CD4-positive, alpha-beta T cell treated with Interleukin-17A for 1 hour (primary cell): Measurements from ENCODE around the gene DIS3L2.
"Not testable (repeated sequence)": the region's sequence is repeated elsewhere in the genome, so short reads cannot be mapped to it uniquely, and the experiment has no call there.

Experiments
- DNase-seq: peaks from one replicate; pipeline ENCODE4 v3.0.0-alpha.2; 2020

The DIS3L2 gene

DNA sequence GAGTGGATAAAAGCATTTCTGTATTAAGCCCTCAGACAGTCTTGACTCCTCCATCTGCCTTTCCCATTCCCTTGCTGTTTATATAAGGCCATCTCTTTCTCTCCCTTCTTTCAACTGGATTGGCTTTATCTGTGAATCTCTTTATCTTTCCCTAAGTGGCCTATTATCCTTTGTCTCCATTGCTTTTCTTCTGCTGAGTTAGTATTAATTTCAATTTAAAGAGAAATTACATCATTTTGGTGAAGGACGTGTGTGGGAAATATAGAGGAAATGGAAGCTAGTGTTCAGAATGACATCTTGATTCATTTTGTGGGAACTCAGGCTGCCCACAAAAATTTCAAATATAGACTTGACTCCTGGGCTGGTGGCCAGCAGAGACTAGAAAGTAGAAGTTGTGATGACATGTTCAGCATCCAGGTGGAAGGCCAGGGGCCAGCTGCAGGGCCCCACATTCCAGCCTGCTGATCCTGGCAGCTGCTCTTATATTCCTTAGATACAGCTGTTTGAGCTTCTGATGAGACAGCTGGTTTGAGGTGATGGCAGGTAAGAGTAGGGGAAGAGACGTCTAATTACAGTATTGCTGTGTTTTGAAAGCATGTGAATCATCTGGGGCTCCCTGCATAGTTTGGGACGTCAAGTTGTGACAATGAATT is 52.3 kb downstream of the DIS3L2 start:
- no peak for DNase-seq

GRCh38 chr2:232014681-232015080 is 53.2 kb downstream of the DIS3L2 start:
- DNase-seq = no peak

- no peak for DNase-seq
Observed at GRCh38 chr2:232018181-232018580, 56.7 kb downstream of the DIS3L2 start.

GRCh38 chr2:232022718-232023117 is 61.2 kb downstream of the DIS3L2 start:
- DNase-seq = no peak

- no peak for DNase-seq
Observed at GRCh38 chr2:232023426-232023825, 61.9 kb downstream of the DIS3L2 start.

DNA sequence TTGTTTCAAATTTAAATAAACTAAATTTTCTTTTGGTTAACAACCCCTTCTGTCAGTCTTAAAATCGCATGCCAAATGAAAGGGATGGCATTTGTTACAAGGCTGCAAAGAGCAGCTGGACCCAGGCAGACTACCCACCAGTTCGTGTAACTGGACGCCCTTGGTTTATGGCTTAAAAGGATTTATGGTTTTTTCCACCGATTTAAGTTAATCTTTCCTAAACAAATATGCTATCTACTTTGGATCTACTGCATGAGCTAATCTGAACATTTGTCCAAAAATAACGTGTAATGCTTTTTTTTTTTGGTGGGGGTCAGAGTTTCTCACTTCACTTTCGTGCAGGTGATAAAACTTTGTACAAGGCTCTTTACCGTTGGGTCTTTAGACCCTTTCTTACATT is 62.9 kb downstream of the DIS3L2 start:
- no peak for DNase-seq

DNA sequence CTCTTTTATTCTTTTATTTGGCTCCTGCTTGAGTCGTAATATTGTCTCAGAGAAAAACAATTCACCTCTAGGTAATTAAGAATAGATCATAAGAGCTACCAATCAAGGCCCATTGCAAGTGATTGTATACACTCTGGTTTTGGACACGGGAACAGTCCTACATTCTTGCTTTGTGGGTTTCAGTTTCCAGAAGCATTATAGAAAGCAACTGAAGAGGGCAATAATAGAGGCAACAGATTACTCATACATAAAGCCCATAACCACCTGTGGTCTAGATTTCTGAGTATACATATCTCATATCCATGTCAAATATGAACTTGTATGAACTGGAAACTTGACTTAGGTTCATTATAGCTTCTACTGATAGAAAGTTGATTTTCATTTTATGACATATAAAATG is 65.4 kb downstream of the DIS3L2 start:
- DNase-seq = no peak

DNA sequence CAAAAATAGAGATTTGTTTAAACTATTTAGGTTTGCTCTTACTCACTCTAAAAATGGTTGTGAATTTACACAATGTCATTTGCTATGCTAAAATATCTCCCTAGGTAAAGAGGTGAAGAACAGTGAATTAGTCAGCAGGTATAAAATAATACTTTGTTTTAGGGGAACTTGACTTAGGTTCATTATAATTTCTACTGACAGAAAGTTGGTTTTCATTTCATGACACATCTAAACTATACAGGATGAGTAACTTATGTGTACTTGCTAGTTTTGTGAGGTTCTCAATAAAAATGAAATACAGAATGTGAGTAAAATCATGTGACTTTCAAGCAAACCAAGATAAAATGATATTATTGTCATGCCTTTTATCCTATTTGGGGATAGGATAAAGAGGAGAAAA is 66.0 kb downstream of the DIS3L2 start:
- no peak for DNase-seq

DNA sequence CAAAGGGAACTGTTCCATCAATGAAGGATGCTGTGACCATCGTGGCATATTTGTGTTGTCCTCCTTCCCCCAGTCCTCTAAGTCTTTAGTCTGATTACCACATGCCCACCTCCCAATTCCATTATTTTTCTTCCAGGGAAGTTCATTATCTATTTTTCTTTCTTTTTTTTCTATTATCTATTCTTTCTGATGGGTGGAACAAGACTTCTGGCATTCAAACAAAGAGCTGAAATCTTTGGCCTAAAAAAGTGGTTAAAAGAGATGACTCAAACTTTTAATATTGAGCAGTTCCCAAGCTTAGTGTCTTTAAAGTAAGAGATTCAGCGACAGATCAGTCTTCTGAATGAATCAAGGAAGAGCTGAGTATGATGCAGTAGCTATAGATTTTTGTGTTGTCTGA is 66.6 kb downstream of the DIS3L2 start:
- DNase-seq = no peak

- no peak for DNase-seq
Observed at GRCh38 chr2:232028631-232029030, 67.1 kb downstream of the DIS3L2 start.

DNA sequence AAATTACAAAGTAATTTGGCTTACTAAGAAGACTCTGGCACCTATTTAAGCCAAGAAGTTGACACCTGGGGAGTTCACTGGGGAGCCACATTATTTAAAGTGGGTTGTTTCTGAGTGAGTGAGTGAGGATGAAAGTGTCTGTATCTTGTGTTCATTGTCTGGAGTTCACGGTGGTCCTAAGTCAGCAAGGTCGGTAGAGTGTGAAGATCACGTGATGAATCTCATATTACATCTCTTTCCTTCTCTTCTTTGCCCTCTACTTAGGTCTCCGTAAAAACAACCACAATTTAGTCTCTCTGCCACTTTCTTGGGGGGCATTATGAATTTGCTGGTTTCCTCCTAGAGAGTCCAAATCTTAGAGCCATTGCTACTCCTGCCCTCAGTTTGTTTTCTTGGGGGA is 67.8 kb downstream of the DIS3L2 start:
- no peak for DNase-seq

DNA sequence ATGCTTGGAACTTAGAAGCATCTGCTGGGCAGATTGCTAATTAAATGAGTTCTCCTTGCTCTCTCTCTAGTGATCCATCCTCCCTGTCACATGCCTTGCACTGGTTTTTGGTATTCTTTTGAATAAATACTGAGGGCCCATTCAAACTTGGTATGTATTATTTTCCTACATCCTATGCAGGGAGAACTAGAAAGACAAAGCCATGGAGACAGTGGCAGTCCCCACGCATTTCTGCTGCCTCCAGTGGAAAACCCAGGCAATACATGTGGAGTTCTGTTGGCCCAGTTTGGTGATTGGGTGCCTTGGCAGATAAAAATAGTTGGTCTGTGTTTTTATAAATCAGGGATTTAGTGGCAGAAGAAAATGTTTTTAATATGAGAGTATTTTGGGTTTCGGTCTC is 68.7 kb downstream of the DIS3L2 start:
- DNase-seq = no peak

DNA sequence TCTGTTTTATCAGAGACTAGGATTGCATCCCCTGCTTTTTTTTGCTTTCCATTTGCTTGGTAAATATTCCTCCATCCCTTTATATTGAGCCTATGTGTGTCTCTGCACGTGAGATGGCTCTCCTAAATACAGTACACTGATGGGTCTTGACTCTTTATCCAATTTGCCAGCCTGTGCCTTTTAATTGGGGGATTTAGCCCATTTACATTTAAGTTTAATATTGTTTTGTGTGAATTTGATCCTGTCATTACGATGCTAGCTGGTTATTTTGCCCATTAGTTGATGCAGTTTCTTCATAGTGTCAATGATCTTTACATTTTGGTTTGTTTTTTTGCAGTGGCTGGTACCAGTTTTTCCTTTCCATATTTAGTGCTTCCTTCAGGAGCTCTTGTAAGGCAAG is 73.8 kb downstream of the DIS3L2 start:
- not testable (repeated sequence) for DNase-seq

DNA sequence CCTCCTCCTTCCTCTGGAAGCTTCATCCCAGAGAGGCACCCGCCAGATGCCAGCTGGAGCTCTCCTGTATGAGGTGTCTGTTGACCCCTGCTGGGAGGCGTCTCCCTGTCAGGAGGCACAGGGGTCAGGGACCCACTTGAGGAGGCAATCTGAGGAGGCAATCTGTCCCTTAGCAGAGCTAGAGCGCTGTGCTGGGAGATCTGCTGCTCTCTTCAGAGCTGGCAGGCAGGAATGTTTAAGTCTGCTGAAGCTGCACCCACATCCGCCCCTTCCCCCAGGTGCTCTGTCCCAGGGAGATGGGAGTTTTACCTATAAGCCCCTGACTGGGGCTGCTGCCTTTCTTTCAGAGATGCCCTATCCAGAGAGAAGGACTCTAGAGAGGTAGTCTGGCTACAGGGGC is 75.4 kb downstream of the DIS3L2 start:
- not testable (repeated sequence) for DNase-seq

GRCh38 chr2:232038251-232038880 is 76.9 kb downstream of the DIS3L2 start:
- no peak for DNase-seq

DNA sequence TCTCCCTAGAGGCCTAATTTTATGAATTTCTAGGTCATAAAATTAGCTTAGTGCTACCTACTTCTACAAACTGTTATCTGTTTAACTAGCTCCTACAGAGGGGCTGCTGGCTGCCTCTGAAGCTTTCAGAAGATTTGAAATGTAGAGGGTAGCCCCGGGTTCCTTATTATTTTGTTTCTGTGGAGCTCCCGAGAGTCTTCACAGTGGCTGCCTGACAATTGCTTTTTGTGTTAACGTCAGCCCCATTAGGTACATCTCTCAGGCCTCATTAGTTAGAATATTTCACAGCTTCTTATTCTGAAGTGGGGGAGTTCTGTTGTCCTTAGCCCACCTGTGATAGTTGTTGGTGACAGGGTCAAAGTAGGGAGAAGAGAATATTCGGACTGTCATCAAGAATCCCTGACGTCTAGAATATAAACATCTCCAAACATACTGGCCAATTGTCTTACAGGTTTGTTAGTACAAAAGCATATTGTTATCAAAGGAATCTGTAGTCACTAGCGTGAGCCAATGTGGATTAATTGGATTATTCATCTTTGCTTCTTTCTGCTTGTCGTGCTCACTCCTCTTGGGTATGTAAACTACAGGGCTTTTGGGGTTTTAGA is 77.5 kb downstream of the DIS3L2 start:
- DNase-seq = no peak

DNA sequence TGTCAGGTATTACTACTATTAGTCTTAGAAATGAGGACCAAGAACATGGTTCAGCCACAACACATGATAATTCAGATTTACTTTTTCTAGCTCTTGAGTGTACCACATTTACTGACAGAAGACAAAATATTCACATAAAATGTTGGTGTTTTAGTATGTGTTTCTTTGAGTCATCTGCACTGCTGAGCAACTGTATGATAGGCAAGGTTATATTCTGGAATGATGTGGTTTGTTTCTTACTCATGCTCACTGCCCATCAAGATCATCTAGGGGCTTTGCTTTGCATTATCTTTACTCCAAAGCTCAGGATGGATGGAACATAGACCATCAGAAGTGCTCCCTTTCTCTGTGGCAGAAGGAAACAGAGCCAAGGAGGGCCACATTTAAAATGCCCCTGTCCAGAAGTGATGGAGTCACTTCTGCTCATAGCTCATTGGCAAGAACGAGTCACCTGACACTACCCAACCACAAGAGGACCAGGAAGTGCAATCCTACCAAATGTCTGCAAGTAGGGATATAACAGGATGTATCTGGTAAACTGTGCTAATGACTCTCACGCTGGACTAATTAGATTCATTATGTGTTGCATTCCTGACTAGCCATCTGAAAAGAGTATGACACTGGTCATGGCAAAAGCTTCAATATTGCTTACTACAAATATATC is 81.5 kb downstream of the DIS3L2 start:
- DNase-seq = no peak

GRCh38 chr2:232043966-232044365 is 82.5 kb downstream of the DIS3L2 start:
- DNase-seq = no peak

DNA sequence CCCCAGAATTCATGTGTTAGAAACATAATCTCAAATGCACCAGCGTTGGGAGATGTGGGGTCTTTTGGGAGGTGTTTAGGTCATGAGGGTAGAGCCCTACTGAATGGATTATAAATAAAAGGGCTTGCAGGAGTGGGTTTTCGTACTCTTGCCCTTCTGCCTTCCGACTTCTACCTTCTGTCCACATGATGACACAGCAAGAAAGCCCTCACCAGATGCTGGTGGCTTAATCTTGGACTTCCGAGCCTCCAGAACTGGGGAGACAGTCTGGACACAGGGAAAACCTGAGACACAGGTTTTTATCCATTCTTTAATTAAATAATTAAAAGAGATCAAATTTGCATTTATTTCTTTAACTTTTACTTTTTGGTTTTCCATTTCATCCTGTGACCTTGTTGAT is 87.8 kb downstream of the DIS3L2 start:
- no peak for DNase-seq

DNA sequence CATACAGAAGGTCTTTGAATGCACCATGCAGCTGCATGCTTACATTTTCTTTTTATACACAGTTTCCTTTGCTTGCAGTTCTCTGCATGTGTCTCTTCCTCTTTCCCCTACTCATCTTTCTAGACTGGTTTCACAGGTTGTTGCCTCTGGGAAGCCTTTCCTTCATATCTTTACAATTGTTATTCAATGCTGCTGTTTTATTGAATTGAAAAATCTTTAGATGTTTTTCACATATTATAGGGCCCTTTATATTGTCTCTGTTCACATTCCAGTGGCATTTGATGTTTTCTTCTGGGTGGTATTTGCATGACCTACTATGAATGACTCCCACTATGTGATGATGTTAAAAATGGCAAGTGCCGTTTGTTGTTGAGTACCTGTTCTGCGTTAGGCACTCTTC is 91.1 kb downstream of the DIS3L2 start:
- DNase-seq = no peak

DNA sequence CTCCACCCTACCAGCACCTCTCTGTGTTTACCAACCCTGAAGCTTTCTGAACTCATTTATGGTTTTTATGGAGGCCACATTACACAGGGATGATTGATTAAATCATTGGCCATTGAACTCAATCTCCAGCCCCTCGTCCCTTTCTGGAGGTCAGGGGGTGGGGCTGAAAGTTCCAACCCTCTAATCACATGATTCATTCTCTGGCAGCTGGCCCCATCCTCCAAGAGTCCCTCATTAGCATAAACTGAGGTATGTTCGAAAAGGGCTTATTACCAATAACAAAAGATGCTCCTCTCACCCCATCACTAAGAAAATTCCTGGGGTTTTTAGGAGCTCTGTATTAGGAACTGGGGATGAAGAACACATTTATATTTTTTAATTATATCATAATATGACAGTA is 92.3 kb downstream of the DIS3L2 start:
- DNase-seq = no peak

- no peak for DNase-seq
Observed at GRCh38 chr2:232058063-232058877, 96.8 kb downstream of the DIS3L2 start.

DNA sequence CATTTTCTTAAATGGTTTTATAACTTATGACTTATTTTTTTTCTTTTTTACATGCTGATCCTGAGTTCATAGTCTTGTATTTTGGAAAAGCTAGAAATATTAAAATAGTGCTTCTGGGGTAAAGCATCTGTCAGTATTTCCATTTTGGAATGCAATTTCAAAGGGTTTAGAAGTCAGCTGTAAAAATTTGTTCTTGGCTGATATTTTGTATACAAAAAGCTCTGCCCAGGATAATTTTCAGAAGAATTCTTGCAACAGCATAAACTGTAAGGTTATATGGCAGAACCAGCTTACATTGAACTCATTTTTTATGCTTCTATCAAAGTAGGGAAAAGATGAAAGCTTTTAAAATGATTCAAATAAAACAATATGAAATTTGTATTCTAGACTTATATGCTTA is 97.4 kb downstream of the DIS3L2 start:
- no peak for DNase-seq
